Measurements from ENCODE around the gene DHDDS. TPM values are rescaled to one million over a fixed set of nuclear protein-coding genes. Genes with fewer than 3 reads are reported as not detected.
"Not testable (repeated sequence)": the region's sequence is repeated elsewhere in the genome, so short reads cannot be mapped to it uniquely, and the experiment has no call there.

Gene DHDDS
- 100 to 1,000 TPM in 2 of 3 donors, 10 to 100 TPM in 1; 72.9 to 137 (median 118) TPM for total RNA-seq
- long read RNA-seq, donor 1, transcript DHDDS-201 (9 exons, 1,403 nt): major isoform, 6 of 36 reads
- long read RNA-seq, donor 1, partial matches to known transcripts: 9 of 36 reads
- long read RNA-seq, donor 1, other reads (novel, unspliced or antisense): 16 of 36 reads
- long read RNA-seq, donor 2, partial matches to known transcripts: 10 of 31 reads
- long read RNA-seq, donor 2, other reads (novel, unspliced or antisense): 13 of 31 reads

GRCh38 chr1:26431979-26432695, at the start of gene DHDDS:
Gene DHDDS, plus strand, starts transcription at chr1:26432321. Its CDS starts 625 bp downstream, at chr1:26432946.
- no peak for TF ChIP-seq CTCF (IDR thresholded peaks at IDR 0.05)
- peaks cover 12% of the 10 kb centered on the region for H3K4me1 ChIP-seq (ENCODE audit: low read depth)
- H3K4me3 ChIP-seq: peak within 1 kb of the TSS; percentile 39
- intact Hi-C loops (cut with DNase I, micrococcal nuclease): no loop called here
- no peaks in the 10 kb centered on the region for H3K9me3 ChIP-seq
- DNase-seq (peak; percentile 99), ATAC-seq (peak; percentile 98)
- H3K36me3 ChIP-seq (ENCODE audit: low read depth): no peaks in the 10 kb centered on the region

- intact Hi-C loops (cut with DNase I, micrococcal nuclease): no loop called here
- H3K36me3 ChIP-seq (ENCODE audit: low read depth): no peaks in the 10 kb centered on the region
- no peaks in the 10 kb centered on the region for H3K4me1 ChIP-seq (ENCODE audit: low read depth)
- ATAC-seq: no peak
- no peaks in the 10 kb centered on the region for H3K9me3 ChIP-seq
- TF ChIP-seq CTCF (IDR thresholded peaks at IDR 0.05): no peak
- DNase-seq: no peak
- H3K4me3 ChIP-seq: no peak overlapping the region
These were observed 48.0 kb upstream of the DHDDS start for GRCh38 chr1:26384076-26384475.

- DNase-seq; H3K36me3 ChIP-seq (ENCODE audit: low read depth); H3K4me1 ChIP-seq (ENCODE audit: low read depth); ATAC-seq; intact Hi-C loops (cut with DNase I, micrococcal nuclease); H3K9me3 ChIP-seq; H3K4me3 ChIP-seq: not testable (repeated sequence)
These were observed 47.1 kb upstream of the DHDDS start for GRCh38 chr1:26385063-26385462.

- Histone ChIP-seq H3K4me3 (no peak overlapping the region), H3K36me3 (ENCODE audit: low read depth) (no peaks in the 10 kb centered on the region), H3K4me1 (ENCODE audit: low read depth) (no peaks in the 10 kb centered on the region), H3K9me3 (no peaks in the 10 kb centered on the region)
- TF ChIP-seq CTCF (IDR thresholded peaks at IDR 0.05): no peak
- DNase-seq (no peak), ATAC-seq (peak; percentile 80)
- intact Hi-C loops (cut with DNase I, micrococcal nuclease): no loop called here
These were observed 44.7 kb upstream of the DHDDS start for GRCh38 chr1:26387447-26387846.

GRCh38 chr1:26388791-26389445, 43.2 kb upstream of the DHDDS start:
- ATAC-seq (no peak), DNase-seq (no peak)
- H3K4me3 ChIP-seq: no peak overlapping the region
- no peaks in the 10 kb centered on the region for H3K9me3 ChIP-seq
- H3K4me1 ChIP-seq (ENCODE audit: low read depth): no peaks in the 10 kb centered on the region
- TF ChIP-seq CTCF (IDR thresholded peaks at IDR 0.05): no peak
- intact Hi-C loops (cut with DNase I, micrococcal nuclease): no loop called here
- H3K36me3 ChIP-seq (ENCODE audit: low read depth): no peaks in the 10 kb centered on the region
